NOMO-1 (cell line): ENCODE results near the gene MAP7.
"Not testable (repeated sequence)": the region's sequence is repeated elsewhere in the genome, so short reads cannot be mapped to it uniquely, and the experiment has no call there.

Experiments used
- DNase-seq, 2 experiments: peaks; one replicate each; lab custom pipeline; 2025; ENCODE audit not compliant: unreplicated experiment in 2 of 2; lab: John Stamatoyannopoulos, UW

MAP7 gene

GRCh38 chr6:136475686-136476085 lies 74.5 kb downstream of the MAP7 start:
- no peak for DNase-seq

GRCh38 chr6:136474241-136474640 lies 76.0 kb downstream of the MAP7 start:
- DNase-seq: no peak

GRCh38 chr6:136471922-136472321 lies 78.3 kb downstream of the MAP7 start:
- no peak for DNase-seq

DNA sequence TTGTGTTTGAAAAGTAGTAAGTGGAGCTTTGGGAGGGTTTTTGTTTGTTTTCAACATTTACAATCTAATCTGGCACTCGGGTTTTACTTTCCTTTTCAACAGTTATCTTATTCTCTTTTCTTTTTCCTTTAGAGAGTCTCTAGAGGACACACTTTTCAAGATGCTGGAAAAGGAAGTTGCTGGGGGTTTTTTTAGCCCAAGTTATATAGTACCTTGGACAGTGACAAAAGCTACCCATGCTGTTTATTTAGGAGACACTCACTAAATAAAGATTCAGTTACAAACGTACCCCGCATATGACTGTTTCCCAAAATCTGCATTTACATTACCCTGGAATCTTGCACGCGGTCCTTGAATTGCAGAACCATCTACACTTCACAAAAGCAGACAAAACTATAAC lies 78.8 kb downstream of the MAP7 start:
- peak in 1 of 2 experiments; percentile 34 for DNase-seq

GRCh38 chr6:136470044-136470443 lies 80.2 kb downstream of the MAP7 start:
- peak; percentile 15 to 67 for DNase-seq

GRCh38 chr6:136469154-136469553 lies 81.1 kb downstream of the MAP7 start:
- DNase-seq: no peak

DNA sequence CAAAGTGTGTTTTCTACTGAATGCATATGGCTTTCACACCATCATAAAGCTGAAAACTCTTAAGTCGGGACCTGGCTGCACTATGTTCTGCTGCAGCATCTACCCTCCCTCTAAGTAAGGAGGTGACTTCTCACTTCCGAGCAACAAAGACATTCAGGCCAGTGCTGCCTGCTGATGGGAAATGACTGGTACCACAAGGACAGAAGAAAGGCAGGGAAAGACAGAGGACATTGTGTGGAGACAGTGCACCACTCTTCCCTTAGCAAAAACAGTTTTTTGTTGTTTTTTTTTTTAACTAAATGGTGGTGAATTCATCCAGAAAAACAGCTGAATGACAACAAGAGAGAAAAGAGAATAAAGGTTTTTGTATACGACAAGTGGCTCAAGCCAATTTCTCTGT lies 81.5 kb downstream of the MAP7 start:
- no peak for DNase-seq

- no peak for DNase-seq
Observed at GRCh38 chr6:136467186-136467585, 83.0 kb downstream of the MAP7 start.

DNA sequence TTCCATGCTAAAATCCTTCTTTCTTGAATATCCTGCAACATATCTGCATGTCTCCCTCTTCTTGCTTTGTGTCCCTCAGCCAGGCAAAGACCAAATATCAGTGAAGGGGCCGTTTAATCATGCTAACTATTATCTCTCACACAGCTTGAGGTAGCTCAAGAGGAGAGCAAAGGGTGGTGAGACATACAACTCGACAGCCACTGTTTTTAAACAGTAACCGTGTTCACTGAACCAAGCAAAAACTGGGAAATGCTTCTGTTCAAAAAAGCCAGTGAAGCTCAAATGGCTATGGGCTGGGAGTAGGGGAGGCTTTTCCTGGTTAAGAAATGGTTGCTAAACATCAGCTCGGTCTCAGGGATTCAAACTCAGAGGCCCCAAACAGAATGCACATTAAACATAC lies 83.4 kb downstream of the MAP7 start:
- DNase-seq: no peak

DNA sequence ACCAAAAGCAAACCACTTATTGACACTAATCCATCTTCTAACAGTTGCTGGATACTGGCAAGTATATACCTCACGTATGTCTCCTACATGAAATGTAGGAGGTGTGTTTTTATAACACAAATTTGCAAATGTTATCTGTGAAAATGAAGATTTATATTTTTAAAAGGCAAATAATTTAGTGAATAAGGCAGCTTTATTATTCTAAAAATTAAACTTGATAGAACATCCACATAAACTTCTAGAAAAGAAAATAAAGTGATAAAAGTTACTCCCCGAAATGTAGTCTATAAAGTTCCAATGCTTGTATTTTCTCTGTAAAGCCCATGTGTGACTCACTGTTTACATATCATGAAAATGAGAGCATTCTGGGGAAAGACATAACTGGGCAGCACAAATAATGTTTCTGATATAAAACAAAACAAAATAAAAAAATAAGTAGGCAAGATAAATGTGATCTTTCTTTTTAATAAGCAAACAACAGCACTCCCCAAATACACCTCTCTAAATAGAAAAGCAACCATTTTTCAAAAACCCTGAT lies 84.4 kb downstream of the MAP7 start:
- DNase-seq: no peak

DNA sequence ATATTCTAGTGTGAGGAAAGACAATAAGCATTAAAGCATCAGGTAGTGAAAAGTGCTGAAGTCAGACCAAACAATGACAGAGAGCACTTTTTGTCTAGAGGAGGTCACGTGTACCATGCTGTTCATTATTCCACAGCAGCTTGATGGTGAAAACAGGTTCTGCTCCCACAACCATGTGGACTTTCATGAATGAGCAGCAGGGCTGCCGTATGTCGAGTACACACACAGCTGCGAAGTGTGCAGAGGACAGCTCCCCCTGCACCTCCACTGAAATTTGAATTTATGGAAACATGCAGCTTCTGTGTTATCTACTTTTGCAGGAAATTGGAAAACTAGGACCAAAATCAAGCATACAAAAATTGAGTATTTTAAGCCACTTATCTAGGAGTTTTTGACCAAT lies 85.3 kb downstream of the MAP7 start:
- no peak for DNase-seq

DNA sequence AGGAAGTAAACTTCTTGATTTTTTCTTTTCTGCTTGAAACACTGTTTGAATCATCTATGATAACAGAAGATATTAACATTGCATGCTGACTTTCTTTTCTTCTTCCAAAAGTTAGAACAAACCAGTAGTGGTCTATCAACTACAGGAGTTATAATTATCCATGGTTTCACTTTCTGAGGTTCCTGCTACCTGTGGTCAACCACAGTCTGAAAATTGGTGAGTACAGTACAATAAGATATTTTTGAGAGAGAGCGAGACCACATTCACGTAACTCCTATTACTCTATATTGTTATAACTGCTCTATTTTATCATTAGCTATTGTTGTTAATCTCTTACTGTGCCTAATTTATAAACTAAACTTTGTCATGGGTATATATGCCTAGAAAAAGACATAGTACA lies 86.1 kb downstream of the MAP7 start:
- peak in 1 of 2 experiments; percentile 65 for DNase-seq

- no peak for DNase-seq
Observed at GRCh38 chr6:136463743-136464142, 86.5 kb downstream of the MAP7 start.

DNA sequence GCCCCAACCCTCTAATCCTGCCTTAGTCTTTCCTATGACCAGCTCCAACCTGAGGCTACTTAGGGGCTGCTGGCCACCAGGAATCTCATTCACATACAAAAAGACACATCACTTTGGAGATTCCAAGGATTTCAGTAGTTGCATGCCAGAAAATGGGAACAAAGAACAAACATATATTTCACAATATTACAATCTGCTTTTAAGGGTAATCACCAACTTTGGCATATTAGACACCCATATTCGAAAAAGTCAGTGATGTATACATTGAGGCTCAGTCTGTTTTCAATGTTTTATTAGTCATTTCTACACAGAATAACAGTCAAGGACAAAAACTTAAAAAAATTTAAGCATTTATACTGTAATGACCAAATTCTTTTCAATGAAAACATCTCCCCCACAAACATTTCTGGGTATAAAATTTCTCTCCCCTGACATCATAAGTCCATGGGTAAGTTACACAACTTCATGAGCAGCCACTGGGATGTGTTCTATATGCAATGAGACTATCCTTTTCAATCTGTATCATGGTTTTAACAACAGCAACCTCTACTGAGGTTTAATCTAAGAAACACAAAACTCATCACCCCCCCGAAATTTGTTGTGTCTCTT lies 103.5 kb downstream of the MAP7 start:
- DNase-seq: no peak

DNA sequence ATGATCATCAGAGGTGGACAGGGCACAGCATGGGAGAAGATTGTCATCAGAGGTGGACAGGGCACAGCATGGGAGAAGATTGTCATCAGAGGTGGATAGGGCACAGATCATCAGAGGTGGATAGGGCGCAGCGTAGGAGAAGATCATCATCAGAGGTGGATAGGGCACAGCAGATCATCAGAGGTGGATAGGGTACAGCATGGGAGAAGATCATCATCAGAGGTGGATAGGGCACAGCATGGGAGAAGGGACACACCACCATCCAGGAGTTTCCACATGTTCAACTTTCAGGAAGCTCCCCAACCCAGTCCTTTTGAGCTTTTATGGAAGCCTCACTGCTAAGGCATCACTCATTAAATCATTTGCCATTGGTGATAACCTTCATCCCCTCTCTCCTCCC lies 104.1 kb downstream of the MAP7 start:
- no peak for DNase-seq

DNA sequence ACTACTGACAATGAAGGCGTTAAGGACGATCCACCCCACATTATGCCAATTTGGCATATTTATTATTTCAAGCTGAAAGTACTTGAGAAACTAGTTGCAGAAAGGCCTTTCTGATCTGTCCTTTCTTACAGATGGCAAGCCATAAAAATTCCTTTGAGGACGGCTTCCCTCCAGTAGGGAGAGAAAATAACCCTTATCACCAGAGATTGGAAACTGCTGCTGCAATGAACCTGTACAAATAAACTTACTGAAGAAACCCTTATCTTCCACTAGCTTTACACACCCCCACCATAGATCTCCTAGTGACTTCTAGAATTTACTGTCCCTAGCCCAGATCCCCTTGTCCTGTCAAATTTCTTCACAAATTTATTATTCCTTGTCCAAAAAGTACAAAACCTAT lies 105.2 kb downstream of the MAP7 start:
- no peak for DNase-seq

DNA sequence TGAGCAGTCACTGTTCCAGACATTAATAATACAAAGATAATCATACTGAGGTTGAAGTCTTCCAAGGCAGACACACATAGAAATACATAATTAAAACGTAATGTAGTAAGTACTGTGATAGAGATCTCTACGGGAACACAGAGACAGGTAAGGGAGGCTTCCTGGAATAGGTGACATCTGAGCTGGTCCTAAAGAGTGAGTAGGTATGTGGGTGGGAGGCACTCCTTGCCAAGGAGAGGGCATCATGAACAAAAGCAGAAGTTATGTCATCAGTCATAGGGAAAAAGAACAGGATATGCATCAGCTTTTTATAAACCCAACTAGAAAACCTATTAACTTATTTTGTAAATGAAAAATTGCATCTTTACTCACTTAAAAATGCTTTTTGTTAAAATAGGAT lies 110.0 kb downstream of the MAP7 start:
- peak in 1 of 2 experiments; percentile 13 for DNase-seq

DNA sequence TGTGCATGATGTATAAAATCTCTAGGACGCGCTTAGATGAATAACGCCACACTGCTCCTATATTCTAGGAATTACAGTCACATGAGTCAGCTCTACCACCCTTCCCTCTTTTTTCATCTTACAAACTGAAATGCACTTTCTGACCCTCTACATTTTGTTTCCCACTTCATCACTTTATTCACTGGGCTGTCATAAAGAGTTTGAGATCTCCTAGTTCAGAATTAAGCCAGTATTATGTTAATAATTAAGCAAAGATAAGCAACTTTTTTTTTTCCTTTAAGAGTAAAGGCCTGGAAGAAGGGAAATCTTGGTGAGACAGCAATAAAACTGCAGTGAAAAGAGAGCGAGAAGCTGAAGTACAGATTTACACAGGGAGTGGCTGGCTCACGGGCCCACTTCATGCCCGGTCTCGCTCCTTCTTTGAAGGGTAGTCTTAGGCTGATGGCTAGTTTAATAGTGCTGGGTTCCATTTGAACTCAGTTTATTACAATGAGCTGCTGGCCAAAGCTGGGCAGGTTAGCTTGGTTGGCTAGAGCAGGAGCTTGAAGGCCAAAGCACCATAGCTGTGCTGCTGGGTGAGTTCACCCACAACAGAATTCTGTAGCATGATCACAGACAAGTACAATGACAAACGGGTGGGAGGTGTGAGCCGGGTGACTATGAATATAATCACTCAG lies 110.6 kb downstream of the MAP7 start:
- DNase-seq: no peak

GRCh38 chr6:136438441-136438840 lies 111.8 kb downstream of the MAP7 start:
- DNase-seq: no peak

GRCh38 chr6:136437246-136437645 lies 113.0 kb downstream of the MAP7 start:
- no peak for DNase-seq

DNA sequence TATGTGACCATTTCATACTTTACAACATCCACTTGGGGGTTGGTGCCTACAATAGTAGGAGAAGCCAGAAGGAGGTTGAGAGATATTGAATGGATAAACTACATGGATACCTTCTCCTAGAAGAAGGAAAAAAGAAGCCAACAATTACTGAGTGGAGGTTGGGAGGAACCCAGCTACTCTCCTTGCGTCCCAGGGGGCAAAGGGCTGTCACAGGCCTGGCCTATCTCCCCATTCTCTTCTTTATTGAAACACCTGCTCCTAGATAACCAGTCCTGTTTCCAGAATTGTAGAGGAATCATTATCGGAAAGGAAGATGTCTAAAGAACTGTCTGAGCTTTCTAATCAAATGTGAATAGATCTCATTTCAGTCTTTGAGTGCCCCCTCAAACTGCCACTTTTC lies 115.1 kb downstream of the MAP7 start:
- DNase-seq: no peak

DNA sequence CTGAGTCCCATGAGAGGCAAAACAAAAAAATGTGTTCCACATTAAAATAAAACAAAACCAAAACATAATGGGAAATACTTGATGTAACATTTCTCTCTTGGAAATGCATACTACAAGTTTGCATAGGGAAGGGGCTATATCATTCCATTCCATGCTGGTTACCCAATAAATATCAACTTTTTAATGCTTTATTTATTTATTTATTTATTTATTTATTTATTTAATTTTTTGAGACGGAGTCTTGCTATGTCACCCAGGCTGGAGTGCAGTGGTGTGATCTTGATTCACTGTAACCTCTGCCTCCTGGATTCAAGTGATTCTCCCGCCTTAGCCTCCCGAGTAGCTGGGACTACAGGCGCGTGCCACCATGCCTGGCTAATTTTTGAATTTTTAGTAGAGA lies 118.9 kb downstream of the MAP7 start:
- not testable (repeated sequence) for DNase-seq
